Gastrocnemius medialis (tissue), 4 donors: ENCODE results near the gene COL4A3.

Experiments used
- CTCF ChIP-seq, 5 experiments: fragments of 450-650 bp in 3 of 5; fragments of 200-600 bp in 2 of 5; sonication (generic) in 2 of 5; IDR thresholded peaks in 4 of 5; conservative IDR thresholded peaks in 1 of 5; 1 replicate in 4 of 5; 2 replicates in 1 of 5; pipeline ENCODE4 v1.5.1; 2016 to 2019; ENCODE audit warnings: antibody characterized with exemption in 5 of 5, mild to moderate bottlenecking in 3 of 5, moderate library complexity in 3 of 5
- POLR2A ChIP-seq, 2 donors: fragments of 450-650 bp; IDR thresholded peaks; one replicate each; pipeline ENCODE4 v1.6.1; 2017; ENCODE audit warnings: antibody characterized with exemption in 2 of 2, mild to moderate bottlenecking in 2 of 2, moderate library complexity in 2 of 2

GRCh38 chr2:227287771-227288170 lies 123.3 kb downstream of the COL4A3 start:
- TF ChIP-seq CTCF (IDR thresholded peaks at IDR 0.05 in 4 of 5, conservative IDR thresholded peaks at IDR 0.05 in 1 of 5) (no peak), POLR2A (IDR thresholded peaks at IDR 0.05) (no peak)
